D721Med (cell line): ENCODE data around the gene POPDC2.

Experiments
- DNase-seq: peaks from one replicate; pipeline ENCODE4 v3.0.0; 2011; ENCODE audit warnings: low spot score; ENCODE audit not compliant: insufficient read length
- FAIRE-seq: peaks from 2 replicates; lab custom pipeline; 2011; peaks lifted over from hg19 to GRCh38; lab: Jason Lieb, UNC
- CTCF ChIP-seq: IDR thresholded peaks from 2 replicates; pipeline ENCODE4 v1.5.1; 2012; ENCODE audit warnings: mild to moderate bottlenecking, control low read depth; ENCODE audit not compliant: insufficient read depth; ENCODE audit errors: missing control alignments

POPDC2 gene

GRCh38 chr3:119611664-119612063 lies 48.7 kb downstream of the POPDC2 start:
- no peak for DNase-seq
- FAIRE-seq, result no peak
- no peak for TF ChIP-seq CTCF

GRCh38 chr3:119609301-119609700 lies 51.1 kb downstream of the POPDC2 start:
- no peak for FAIRE-seq
- DNase-seq, result no peak
- no peak for TF ChIP-seq CTCF

DNA sequence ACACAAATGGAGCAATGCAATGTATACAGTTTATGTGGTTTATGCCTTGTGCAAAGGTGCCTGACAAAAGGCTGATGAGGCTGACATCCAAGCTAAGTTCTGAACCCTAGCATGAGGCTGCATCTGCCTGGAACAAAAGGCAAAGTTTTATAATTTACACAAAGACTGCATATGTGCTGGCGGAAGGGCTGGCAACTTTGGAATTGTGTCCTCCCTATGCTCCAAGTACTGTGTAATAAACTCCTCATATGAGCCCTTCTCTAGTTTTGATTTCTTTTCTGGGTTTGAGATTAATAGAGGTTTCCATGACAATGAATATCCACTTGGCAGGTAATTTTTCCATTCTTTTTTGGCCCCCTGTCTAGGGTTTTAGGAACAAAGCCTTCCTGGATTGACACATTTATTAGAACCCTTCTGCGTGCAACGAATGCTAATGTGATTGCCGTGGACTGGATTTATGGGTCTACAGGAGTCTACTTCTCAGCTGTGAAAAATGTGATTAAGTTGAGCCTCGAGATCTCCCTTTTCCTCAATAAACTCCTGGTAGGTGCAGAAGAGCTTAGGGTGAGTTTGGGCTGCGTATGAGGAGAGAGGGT lies 51.9 kb downstream of the POPDC2 start:
- FAIRE-seq, result no peak
- no peak for TF ChIP-seq CTCF
- DNase-seq, result no peak

DNA sequence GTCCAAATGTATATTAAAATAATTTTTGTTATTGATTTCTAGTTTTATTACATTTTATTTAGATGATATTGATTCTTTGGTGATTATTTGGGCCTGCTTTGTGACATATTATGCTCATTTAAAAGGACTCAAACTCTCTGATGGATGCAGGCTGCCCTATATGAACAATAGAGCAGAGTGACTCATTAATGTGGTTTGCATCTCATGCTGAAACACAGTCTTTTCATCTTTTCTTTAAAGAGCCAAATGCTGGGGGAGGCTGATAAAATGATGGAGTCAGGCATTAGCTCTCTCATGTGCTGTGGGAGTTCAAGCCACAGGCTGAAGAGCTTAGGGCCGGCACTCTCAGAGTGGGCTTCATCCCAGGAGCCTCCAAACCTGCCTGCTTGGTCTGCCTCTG lies 55.5 kb downstream of the POPDC2 start:
- TF ChIP-seq CTCF, result no peak
- FAIRE-seq (no peak), DNase-seq (no peak)

DNA sequence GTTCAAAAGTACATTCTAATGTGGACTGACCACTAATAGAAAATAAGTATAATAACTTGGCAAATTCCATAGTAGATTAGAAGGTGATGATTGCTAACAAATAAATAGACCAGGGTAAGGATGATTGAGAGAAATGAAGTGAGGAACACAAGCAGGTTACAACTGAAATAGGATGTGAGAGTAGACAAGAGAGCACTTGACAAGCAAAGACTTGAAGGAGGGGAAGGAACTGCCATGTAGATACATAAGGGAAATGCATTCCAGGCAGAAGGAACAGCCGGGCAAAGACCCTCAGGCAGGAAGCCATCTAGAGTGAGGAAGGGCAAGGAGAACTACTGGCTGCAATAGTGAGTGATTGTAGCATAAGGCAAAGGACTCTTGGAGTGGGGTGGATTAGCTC lies 57.7 kb downstream of the POPDC2 start:
- FAIRE-seq (no peak), DNase-seq (no peak)
- no peak for TF ChIP-seq CTCF

DNA sequence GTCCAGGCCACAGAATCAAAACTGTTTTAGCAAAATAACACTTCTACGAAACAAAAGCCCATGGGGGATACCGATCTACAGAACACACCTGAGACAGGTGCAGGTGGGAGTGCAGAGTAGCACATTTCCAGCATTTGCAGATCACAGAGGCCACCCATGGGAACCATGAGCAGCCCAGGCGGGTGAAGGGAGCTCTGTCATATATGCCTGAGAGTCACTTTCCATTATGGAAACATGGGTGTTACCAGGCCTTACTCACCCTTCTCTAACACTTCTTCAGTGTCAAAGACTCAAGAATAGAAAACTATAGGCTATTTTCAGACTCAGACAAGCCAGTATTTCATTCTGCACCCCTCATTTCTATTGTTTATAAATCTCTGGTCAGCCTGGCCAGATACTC lies 59.2 kb downstream of the POPDC2 start:
- no peak for TF ChIP-seq CTCF
- FAIRE-seq (no peak), DNase-seq (no peak)

DNA sequence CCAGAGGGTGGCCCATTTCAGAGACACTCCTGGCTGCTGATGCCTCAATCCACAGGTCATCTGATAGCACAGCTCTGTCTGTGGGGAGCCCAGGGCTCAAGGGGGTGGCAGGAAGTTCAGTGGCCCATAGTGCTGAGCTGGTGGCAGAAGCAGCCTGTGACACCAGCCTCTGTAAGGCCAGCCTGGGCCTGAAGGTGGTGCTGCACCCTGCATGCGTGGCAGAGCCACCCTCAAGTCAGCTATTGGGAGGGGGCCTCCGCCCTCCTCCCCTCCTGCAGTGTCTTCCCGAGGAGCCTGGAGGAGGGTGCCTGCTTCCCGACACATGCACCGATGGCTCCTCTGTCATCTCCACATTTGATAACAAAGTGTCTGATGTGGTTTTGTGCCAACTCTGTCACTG lies 59.7 kb downstream of the POPDC2 start:
- FAIRE-seq (no peak), DNase-seq (no peak)
- TF ChIP-seq CTCF, result peak; percentile 44
